ENCODE data around the gene KRT26. TPM values are rescaled to one million over a fixed set of nuclear protein-coding genes. Genes with fewer than 3 reads are reported as not detected.
A peak's percentile ranks its signal among the peaks of the same experiment; 100 is the strongest.

KRT26 gene
- total and polyA plus RNA-seq, 2 of the 13 experiments (the other 11 are each of a cell fraction or from before 2014, with no cell fraction given): not detected

GRCh38 chr17:40818733-40819527 is 46.9 kb upstream of the KRT26 start (continued):
- TF ChIP-seq SNAPC4 (CRISPR knock-in tag; IDR thresholded peaks at IDR 0.05) (0 out of 2 replicates have a peak, but pooled peaks have one; percentile 58), ZKSCAN1 (IDR thresholded peaks at IDR 0.05; ENCODE audit: low read length) (no peak), POLR2G (IDR thresholded peaks at IDR 0.05; ENCODE audit: low read depth, low read length) (peak; percentile 87), ARID4A (CRISPR knock-in tag; IDR thresholded peaks at IDR 0.05; ENCODE audit: borderline replicate concordance) (peak; percentile 64; the same call in 1 of the 2 replicates), SALL1 (CRISPR knock-in tag; IDR thresholded peaks at IDR 0.05) (peak; percentile 70), RAD21 (CRISPR knock-in tag; IDR thresholded peaks at IDR 0.05) (peak; percentile 61; the same call in 1 of the 2 replicates), MXI1 (IDR thresholded peaks at IDR 0.05; ENCODE audit: borderline replicate concordance, low read depth, low read length) (peak; percentile 50; the same call in 1 of the 3 replicates), ZNF17 (CRISPR knock-in tag; IDR thresholded peaks at IDR 0.05) (no peak), POLR2AphosphoS2 (IDR thresholded peaks at IDR 0.05; ENCODE audit: low read depth, low read length) (no peak), ZSCAN22 (CRISPR knock-in tag; IDR thresholded peaks at IDR 0.05) (no peak), MTA1 (CRISPR knock-in tag; IDR thresholded peaks at IDR 0.05; ENCODE audit: borderline replicate concordance) (no peak), FOXA1 (IDR thresholded peaks at IDR 0.05) (no peak), FOXA1 (CRISPR knock-in tag; IDR thresholded peaks at IDR 0.05) (no peak), CAMTA2 (CRISPR knock-in tag; IDR thresholded peaks at IDR 0.05; ENCODE audit: borderline replicate concordance) (no peak), HOXA5 (CRISPR knock-in tag; IDR thresholded peaks at IDR 0.05) (peak; percentile 54; the same call in 1 of the 2 replicates), ZKSCAN8 (CRISPR knock-in tag; IDR thresholded peaks at IDR 0.05; ENCODE audit: borderline replicate concordance) (0 out of 2 replicates have a peak, but pooled peaks have one; percentile 8), MYC (CRISPR knock-in tag; IDR thresholded peaks at IDR 0.05; ENCODE audit: borderline replicate concordance) (no peak), ZNF878 (CRISPR knock-in tag; IDR thresholded peaks at IDR 0.05) (no peak), SNAI1 (CRISPR knock-in tag; IDR thresholded peaks at IDR 0.05; ENCODE audit: borderline replicate concordance) (peak; percentile 75; the same call in 1 of the 2 replicates)
